GM19372 (cell line): ENCODE measurements around the gene SSBP3.

Experiments used
- ATAC-seq: cut with Tn5 transposase; IDR thresholded peaks from one replicate; pipeline ENCODE4 v1.9.1; 2021; ENCODE audit warnings: mild to moderate bottlenecking, low read depth, moderate library complexity; ENCODE audit not compliant: unreplicated experiment

SSBP3 gene

DNA sequence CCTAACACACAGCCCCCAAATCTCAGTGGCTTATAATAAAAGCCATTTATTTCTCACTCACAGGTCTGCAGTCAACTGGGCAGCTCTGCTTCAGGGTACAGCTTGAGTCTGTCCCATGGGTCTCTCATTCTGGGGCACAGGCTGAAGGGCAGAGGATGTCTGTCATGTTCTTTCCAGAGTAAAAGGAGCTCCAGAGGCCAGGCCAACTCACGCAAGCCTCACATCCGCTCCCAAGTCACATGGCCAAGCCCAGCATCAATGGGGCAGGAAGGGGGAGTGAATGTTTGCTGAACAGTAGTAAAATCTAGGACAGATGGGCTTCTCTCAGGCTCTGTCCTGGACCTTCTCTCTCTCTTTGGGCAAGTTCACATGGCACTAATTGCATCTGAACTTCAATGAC lies 7.1 kb upstream of the SSBP3 start:
- no peak for ATAC-seq

GRCh38 chr1:54410359-54410758 lies 4.2 kb upstream of the SSBP3 start:
- no peak for ATAC-seq

DNA sequence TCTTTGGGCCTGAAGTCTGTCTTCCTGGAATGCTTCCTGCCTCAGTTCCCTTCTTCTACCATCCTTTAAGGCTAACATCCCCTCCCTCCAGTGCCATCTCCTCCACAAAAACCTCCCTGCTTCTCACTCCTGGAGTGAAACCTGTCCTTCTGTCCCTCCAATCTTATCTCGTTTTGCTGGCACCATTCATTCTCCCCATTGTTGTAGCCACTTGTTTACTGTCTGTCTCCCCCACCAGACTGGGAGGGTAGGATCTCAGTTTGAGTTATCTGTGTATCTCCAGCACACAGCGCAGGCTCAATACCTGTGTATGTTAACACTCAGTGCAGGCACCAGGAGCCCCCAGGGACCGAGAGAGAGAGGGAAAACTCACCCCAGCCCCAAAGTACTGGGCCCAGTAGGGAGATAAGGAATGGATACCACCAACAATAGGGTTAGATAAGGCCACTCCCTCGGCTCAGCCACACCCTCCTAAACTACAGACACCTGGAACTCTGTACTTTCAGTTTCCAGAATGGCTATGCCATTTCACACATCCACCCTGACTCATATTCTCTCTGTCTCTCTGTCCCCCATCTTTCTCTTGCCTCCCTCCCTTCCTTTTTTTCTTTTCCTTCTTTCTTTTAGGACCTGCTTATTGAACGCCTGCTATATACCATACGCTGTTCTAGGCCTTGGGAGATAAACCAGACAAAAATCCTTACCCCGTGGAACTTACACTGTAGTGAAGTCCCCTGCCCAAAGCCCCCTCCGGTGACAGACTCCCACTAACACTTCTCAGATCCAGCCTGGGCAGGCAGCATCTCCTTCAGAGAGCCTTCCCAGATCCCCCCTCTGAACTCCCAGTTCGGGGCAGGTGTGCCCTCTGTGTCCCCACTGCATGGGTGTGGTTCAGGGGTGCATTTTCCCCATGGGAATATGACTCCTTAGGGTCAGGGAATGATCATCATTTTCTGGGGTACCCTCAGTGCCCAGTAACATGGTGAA lies 3.3 kb upstream of the SSBP3 start:
- ATAC-seq = no peak

DNA sequence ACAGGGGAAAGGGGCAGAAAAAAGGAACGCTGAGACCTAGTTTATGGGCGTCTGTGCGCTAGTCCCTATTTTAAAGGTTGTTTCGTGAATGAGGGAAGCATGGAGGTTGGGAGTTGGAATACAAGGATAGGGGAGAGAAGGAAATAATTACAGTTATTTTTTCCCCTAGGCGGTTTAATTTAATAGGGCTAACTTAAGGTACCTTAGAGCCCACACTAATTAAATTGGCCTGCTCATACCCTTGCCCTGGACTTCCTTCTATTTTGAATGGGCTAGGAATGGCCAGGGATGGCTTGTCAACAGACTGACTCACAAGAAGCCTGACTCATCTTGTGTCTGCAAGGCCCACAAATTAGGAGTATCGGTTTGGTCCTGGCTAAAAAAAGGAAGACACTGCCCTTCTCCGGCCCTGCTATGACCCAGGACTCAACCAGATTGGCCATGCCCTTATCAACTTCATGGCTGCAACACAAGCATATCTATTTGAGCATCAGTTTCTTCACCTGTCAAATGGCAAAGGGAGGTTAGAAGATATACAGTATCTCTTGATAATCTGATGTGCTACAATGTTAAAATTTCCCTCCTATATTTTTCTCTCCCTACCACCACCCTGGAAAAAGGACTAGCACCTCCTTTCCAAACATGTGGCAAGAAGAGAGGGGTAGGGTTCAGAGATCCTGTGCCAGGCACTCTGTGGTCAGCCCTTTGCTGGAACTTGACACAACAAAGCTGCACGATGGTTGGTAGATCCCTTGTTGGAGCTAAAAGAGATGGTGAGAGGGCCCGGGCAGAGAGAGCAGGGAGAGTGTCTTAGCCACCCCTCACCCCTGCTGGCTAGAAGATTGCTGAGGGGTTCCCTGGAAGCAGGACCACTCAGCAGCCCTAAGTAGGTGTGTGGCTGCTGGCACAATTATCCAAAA lies 2.2 kb upstream of the SSBP3 start:
- no peak for ATAC-seq

DNA sequence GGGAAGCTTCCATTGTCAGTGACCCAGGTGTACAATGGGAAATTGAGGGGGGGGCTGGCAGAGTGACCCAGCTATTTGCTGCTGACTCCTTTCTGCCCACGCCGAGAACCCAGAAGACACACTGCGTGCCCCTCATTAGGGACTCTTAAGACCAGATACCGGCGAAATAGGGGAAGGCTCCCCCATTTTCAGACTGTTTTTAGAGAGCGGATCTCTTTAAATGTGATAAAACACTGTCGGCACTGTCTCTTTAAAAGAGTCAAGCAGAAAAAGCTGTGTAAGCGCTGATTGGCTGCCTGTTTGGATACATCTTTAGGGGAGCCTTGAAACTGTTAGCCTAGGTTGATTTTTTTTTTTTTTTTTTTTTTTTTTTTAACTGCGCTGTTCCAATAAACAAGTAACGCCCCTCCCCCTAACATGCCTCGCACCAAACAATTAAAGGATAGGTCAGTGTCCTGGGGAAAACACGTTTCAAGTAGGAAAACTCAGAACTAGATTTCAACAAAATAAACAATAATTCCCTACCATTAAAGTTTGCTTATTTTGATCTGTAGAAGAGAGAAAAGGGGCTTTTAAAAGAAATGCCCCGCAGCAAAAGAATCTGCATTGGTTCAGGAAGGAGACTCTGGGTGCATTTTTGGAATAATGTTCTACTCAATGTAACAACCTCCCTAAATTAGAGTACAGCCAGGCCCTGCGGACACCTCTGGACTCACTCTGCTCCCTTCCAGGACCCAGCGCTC lies 1.4 kb upstream of the SSBP3 start:
- ATAC-seq = peak; percentile 36

GRCh38 chr1:54407154-54407403 lies 885 bp upstream of the SSBP3 start:
- no peak for ATAC-seq

GRCh38 chr1:54405898-54406293 lies 298 bp downstream of the SSBP3 start:
- ATAC-seq = no peak

- ATAC-seq = no peak
These were observed 976 bp downstream of the SSBP3 start for GRCh38 chr1:54404939-54405897.

DNA sequence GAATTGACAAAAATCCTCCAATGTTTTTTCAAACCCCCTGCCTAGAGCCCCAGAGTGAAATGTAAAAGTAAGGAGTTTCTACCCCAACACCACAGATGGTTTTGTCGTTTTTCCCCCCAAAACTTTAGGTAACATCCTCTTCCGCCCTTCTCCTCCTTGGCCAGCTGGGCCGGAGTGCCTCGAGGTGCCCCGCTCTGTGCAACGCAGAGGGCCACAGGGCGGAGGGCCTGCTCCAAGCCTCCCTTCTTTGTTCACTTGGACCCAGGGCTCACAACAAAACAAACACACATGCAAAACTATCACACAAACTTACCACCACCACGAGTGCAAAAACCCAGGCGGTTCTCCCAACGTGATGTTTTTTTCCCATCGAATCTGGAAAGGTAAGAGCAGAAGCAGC lies 1.9 kb downstream of the SSBP3 start:
- ATAC-seq = no peak

DNA sequence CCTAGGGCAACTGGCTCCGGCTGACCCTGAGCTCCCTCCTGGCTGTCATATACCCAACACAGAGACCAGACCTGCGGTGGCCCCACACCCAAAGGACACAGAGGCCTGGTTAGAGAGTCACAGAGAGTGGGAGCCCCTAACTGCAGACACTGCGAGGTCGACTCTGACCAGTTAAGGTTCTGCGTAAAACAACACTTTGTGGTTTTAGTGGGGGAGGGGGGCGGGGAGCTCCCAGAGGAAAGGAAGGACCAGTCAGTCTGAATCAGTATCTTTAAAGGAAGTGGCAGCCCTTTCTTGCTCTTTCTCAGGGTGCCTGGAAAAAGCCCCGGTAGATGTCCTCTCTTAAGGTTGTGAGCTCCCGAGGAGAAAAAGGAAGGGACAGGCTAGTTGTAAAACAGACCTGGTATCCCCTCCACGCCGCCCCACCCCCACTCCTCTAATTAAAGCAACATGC lies 2.4 kb downstream of the SSBP3 start:
- no peak for ATAC-seq

DNA sequence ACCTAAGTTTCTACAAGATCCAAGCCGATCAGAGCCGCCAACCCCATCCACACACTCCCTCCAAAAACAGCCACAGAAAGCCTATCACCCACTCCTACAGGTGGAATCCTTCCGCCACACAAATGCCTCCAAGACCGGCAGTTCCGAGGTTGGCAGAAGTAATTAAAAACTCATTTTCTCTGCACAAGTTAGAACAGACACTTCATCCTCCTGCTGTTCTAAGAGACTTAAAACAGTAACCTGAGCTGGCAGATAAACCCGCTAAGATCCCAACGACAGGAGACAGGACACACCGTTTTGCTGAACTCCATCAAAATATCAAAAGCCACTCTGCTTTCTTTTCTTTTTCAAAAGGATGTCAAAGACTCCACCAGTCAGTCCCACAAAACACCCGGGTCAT lies 2.8 kb downstream of the SSBP3 start:
- ATAC-seq = no peak

GRCh38 chr1:54402896-54403295 lies 3.3 kb downstream of the SSBP3 start:
- ATAC-seq = no peak

GRCh38 chr1:54401799-54402198 lies 4.4 kb downstream of the SSBP3 start:
- ATAC-seq = no peak

GRCh38 chr1:54400329-54400728 lies 5.9 kb downstream of the SSBP3 start:
- no peak for ATAC-seq

DNA sequence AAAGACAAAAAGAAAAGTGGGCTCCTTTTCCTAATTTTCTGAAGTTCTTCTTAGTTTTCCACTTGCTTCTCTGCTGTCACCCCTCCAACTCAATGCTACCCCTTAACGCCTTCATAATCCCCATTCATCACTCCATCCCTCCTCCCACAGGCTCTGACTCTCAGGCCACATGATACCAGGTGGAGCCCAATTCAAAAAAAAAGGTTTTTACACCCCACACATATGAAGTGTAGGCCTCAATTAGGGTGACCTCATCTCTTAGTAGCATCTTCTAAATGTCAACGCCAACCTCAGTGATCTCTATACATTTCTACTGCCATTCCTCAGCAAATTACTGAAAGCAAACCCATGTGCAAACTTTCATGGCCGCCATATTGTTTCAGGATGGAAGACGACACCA lies 6.4 kb downstream of the SSBP3 start:
- ATAC-seq = no peak

GRCh38 chr1:54398963-54399528 lies 7.1 kb downstream of the SSBP3 start:
- no peak for ATAC-seq

DNA sequence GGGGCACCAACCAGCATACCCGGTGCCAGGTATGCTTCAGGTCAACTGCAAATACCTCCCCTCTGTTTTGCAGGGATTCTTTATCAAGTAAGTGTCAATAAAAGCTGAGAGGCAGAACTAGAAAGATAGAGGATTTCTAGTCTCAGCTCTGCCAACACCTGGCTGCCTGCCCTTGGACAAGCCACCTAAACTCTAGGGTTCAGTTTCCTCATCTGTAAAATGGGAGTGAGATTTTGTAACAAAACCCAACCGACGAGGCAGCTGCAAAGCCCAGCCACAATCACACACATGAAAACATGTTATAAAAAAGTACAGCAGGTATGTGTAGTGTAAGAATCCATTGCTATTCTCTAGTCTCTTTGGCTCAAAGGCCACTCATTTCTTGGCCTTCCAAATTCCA lies 8.2 kb downstream of the SSBP3 start:
- ATAC-seq = no peak

DNA sequence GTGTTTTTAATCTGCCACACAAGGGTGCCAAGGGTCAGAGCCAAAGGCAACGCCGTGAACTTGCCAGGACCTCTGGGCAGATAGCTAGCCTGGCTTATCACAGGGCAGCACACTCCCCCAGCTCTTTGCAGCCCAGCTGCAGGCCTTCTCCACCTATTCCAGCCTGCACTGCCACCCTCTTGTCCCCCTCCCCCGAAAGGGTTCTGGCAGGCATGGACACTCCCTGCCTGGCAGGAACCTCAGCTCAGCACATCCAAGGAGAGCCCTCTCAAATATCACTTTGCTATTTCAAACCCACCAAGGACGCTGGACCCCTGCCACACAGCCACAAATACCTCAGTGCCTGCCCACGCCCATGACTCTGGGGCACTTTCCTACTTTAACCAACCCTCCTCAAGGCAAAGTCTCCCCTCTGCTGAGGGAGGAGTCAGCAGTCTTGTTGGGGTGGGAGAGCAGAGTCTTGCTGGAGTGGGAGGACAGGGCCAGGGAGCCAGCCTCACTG lies 9.1 kb downstream of the SSBP3 start:
- no peak for ATAC-seq

GRCh38 chr1:54396261-54396933 lies 9.8 kb downstream of the SSBP3 start:
- no peak for ATAC-seq
